ENCODE measurements around the gene RBMS1. TPM values are rescaled to one million over a fixed set of nuclear protein-coding genes. Genes with fewer than 3 reads are reported as not detected.

RBMS1 gene
- polyA plus RNA-seq, 1 donor from 2014 or later, result 8.4 TPM

DNA sequence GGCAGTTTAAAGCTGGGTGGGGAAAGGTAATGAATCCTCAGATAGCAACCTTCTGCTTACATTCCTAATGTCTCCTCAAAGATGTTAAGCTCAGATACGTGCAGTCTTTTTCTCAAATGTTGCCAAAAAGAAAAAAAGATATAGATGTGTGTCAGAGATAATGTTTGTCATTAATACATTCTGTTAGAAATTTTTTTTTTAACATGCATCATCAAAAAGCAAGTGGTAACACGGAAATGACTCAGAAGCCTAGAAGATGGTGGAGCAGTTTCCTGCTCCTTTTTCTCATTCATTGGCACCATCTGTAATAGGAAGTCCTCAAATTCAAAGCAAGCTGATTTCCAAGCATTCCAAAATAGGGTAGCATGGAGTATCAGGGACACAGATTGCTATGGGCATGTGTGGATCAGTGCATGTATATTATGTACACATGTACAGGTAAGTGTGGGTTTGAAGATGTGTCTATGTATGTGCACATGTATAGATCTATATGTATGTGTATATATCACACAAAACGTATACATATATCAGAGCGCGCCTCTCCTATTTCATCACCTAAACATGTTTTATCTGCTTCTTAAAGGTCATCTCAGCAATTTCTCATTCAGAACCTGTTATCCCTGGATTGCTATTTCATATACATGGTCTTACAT, 213.7 kb downstream of the RBMS1 start:
- Histone ChIP-seq H3K27ac (ENCODE audit: low read length) (no peak overlapping the region), H3F3A (ENCODE audit: insufficient read depth, low read length, poor library complexity, severe bottlenecking) (no peaks in the 10 kb centered on the region), H3K36me3 (ENCODE audit: insufficient read depth, low read length) (no peaks in the 10 kb centered on the region), H3K4me3 (ENCODE audit: low read length) (no peak overlapping the region), H3K79me2 (replicated peaks; ENCODE audit: insufficient read depth, low read length) (no peaks in the 10 kb centered on the region), H4K20me1 (ENCODE audit: insufficient read depth) (no peaks in the 10 kb centered on the region), H3K9me2 (ENCODE audit: insufficient read depth, low read length) (no peaks in the 10 kb centered on the region), H3K9me3 (ENCODE audit: low read length) (no peaks in the 10 kb centered on the region), H3K4me2 (ENCODE audit: low read length) (no peak overlapping the region), H3K27me3 (ENCODE audit: insufficient read depth, low read depth, low read length) (no peaks in the 10 kb centered on the region), H3K9ac (ENCODE audit: low read length) (no peak overlapping the region), H2AFZ (ENCODE audit: low read depth, low read length) (no peak overlapping the region)
- TF ChIP-seq EZH2 (IDR thresholded peaks at IDR 0.05; ENCODE audit: borderline replicate concordance, insufficient read depth, low read length, poor library complexity, severe bottlenecking) (no peak), SMC3 (conservative IDR thresholded peaks at IDR 0.05; ENCODE audit: poor library complexity) (no peak), RAD21 (conservative IDR thresholded peaks at IDR 0.05) (no peak), POLR2AphosphoS5 (IDR thresholded peaks at IDR 0.05) (no peak), EP300 (conservative IDR thresholded peaks at IDR 0.05; ENCODE audit: poor library complexity, severe bottlenecking) (no peak), TAF1 (IDR thresholded peaks at IDR 0.05; ENCODE audit: low read depth) (no peak), MXI1 (conservative IDR thresholded peaks at IDR 0.05; ENCODE audit: poor library complexity, severe bottlenecking) (no peak)
- TF ChIP-seq, protein P1, sequence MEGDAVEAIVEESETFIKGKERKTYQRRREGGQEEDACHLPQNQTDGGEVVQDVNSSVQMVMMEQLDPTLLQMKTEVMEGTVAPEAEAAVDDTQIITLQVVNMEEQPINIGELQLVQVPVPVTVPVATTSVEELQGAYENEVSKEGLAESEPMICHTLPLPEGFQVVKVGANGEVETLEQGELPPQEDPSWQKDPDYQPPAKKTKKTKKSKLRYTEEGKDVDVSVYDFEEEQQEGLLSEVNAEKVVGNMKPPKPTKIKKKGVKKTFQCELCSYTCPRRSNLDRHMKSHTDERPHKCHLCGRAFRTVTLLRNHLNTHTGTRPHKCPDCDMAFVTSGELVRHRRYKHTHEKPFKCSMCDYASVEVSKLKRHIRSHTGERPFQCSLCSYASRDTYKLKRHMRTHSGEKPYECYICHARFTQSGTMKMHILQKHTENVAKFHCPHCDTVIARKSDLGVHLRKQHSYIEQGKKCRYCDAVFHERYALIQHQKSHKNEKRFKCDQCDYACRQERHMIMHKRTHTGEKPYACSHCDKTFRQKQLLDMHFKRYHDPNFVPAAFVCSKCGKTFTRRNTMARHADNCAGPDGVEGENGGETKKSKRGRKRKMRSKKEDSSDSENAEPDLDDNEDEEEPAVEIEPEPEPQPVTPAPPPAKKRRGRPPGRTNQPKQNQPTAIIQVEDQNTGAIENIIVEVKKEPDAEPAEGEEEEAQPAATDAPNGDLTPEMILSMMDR (IDR thresholded peaks at IDR 0.05; ENCODE audit: poor library complexity, severe bottlenecking), result no peak
- TF ChIP-seq, protein P2, sequence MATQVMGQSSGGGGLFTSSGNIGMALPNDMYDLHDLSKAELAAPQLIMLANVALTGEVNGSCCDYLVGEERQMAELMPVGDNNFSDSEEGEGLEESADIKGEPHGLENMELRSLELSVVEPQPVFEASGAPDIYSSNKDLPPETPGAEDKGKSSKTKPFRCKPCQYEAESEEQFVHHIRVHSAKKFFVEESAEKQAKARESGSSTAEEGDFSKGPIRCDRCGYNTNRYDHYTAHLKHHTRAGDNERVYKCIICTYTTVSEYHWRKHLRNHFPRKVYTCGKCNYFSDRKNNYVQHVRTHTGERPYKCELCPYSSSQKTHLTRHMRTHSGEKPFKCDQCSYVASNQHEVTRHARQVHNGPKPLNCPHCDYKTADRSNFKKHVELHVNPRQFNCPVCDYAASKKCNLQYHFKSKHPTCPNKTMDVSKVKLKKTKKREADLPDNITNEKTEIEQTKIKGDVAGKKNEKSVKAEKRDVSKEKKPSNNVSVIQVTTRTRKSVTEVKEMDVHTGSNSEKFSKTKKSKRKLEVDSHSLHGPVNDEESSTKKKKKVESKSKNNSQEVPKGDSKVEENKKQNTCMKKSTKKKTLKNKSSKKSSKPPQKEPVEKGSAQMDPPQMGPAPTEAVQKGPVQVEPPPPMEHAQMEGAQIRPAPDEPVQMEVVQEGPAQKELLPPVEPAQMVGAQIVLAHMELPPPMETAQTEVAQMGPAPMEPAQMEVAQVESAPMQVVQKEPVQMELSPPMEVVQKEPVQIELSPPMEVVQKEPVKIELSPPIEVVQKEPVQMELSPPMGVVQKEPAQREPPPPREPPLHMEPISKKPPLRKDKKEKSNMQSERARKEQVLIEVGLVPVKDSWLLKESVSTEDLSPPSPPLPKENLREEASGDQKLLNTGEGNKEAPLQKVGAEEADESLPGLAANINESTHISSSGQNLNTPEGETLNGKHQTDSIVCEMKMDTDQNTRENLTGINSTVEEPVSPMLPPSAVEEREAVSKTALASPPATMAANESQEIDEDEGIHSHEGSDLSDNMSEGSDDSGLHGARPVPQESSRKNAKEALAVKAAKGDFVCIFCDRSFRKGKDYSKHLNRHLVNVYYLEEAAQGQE (IDR thresholded peaks at IDR 0.05; ENCODE audit: borderline replicate concordance), result no peak

DNA sequence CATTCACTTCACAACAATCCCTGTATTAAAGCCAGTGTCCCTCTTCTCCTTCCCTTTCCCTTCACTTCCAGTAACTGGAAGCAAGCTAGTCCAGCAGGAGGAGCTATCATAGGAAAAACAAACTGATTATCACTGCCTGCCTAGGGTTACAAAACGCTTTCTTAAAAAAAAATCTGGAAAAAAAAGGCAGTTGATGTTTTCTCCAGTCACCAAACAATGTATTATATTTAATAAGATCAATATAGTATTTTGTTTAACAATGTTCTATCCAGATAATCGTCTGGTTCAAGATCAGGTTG, 214.8 kb downstream of the RBMS1 start:
- Histone ChIP-seq H4K20me1 (ENCODE audit: insufficient read depth) (no peaks in the 10 kb centered on the region), H3K4me2 (ENCODE audit: low read length) (no peak overlapping the region), H3F3A (ENCODE audit: insufficient read depth, low read length, poor library complexity, severe bottlenecking) (no peaks in the 10 kb centered on the region), H2AFZ (ENCODE audit: low read depth, low read length) (no peak overlapping the region), H3K9ac (ENCODE audit: low read length) (no peak overlapping the region), H3K79me2 (replicated peaks; ENCODE audit: insufficient read depth, low read length) (no peaks in the 10 kb centered on the region), H3K27ac (ENCODE audit: low read length) (no peak overlapping the region), H3K4me3 (ENCODE audit: low read length) (no peak overlapping the region), H3K9me2 (ENCODE audit: insufficient read depth, low read length) (no peaks in the 10 kb centered on the region), H3K36me3 (ENCODE audit: insufficient read depth, low read length) (no peaks in the 10 kb centered on the region), H3K9me3 (ENCODE audit: low read length) (no peaks in the 10 kb centered on the region), H3K27me3 (ENCODE audit: insufficient read depth, low read depth, low read length) (no peaks in the 10 kb centered on the region)
- TF ChIP-seq, protein P1 (IDR thresholded peaks at IDR 0.05; ENCODE audit: poor library complexity, severe bottlenecking), result no peak

Data from neural cell (in vitro differentiated cells).